C4-2B (cell line): ENCODE data around the gene LRRC75B.

Experiments
- CTCF ChIP-seq: fragments of 450-650 bp; conservative IDR thresholded peaks from 2 replicates; pipeline ENCODE4 v1.5.1; 2017; ENCODE audit warnings: mild to moderate bottlenecking
- ZFX ChIP-seq: fragments of 450-650 bp; IDR thresholded peaks from 2 replicates; pipeline ENCODE4 v1.6.1; 2017

- TF ChIP-seq CTCF, result no peak
- TF ChIP-seq ZFX, result no peak
Measured at GRCh38 chr22:24559471-24559870, 33.4 kb downstream of the LRRC75B start.
